ENCODE data around the gene GABRB3. TPM values are rescaled to one million over a fixed set of nuclear protein-coding genes. Genes with fewer than 3 reads are reported as not detected.

GABRB3 gene
- polyA plus RNA-seq, 1 donor (not counting 4 experiments of a cell fraction or from before 2014, with no cell fraction given), result 0.81 TPM

GRCh38 chr15:26615188-26615926 is 157.5 kb downstream of the GABRB3 start:
- dilution Hi-C loops (cut with MboI; ENCODE audit: extremely low pct_ligation_motif_present, low sequenced_read_pairs), result no loop called here
- Histone ChIP-seq H3K9me1 (ENCODE audit: control insufficient read depth, extremely low read depth, insufficient read depth, low read length) (no peaks in the 10 kb centered on the region), H3K4me3 (ENCODE audit: control insufficient read depth in 2 of 3, extremely low read depth in 1 of 3, insufficient read depth in 2 of 3, low read depth in 1 of 3, low read length in 3 of 3) (no peak overlapping the region), H3K27ac (ENCODE audit: control insufficient read depth, insufficient read depth, low read length) (no peak overlapping the region), H3K27me3 (ENCODE audit: control insufficient read depth, extremely low read depth, insufficient read depth, low read length) (no peaks in the 10 kb centered on the region), H4K20me1 (ENCODE audit: control insufficient read depth, extremely low read depth, insufficient read depth, low read length) (no peaks in the 10 kb centered on the region), H3K79me2 (ENCODE audit: control insufficient read depth, insufficient read depth, low read length) (no peaks in the 10 kb centered on the region), H3K4me1 (ENCODE audit: control insufficient read depth, extremely low read depth, insufficient read depth, low read length) (no peaks in the 10 kb centered on the region), H2AFZ (ENCODE audit: control insufficient read depth, low read length) (no peak overlapping the region), H3K36me3 (ENCODE audit: control insufficient read depth in 2 of 2, extremely low read depth in 1 of 2, insufficient read depth in 2 of 2, low read length in 2 of 2) (no peaks in the 10 kb centered on the region), H3K9me3 (ENCODE audit: control insufficient read depth, low read depth, low read length) (peaks cover 2% of the 10 kb centered on the region), H3K9ac (ENCODE audit: control insufficient read depth, extremely low read depth, insufficient read depth, low read length) (no peak overlapping the region), H3K4me2 (ENCODE audit: control insufficient read depth, extremely low read depth, insufficient read depth, low read depth, low read length) (no peak overlapping the region)
- DNase-seq (ENCODE audit: low read depth, low spot score) (no peak), FAIRE-seq (no peak)
- TF ChIP-seq CTCF (optimal IDR thresholded peaks at IDR 0.05 in 1 of 3, IDR thresholded peaks at IDR 0.05 in 1 of 3, conservative IDR thresholded peaks at IDR 0.05 in 1 of 3; ENCODE audit: extremely low read depth in 1 of 3, insufficient read depth in 2 of 3, low read length in 3 of 3), result no peak
- no peak for TF ChIP-seq EZH2 (IDR thresholded peaks at IDR 0.05; ENCODE audit: low read length)

- no peak overlapping the region for H3K4me3 ChIP-seq (ENCODE audit: control insufficient read depth in 2 of 3, extremely low read depth in 1 of 3, insufficient read depth in 2 of 3, low read depth in 1 of 3, low read length in 3 of 3)
- H3K27me3 ChIP-seq (ENCODE audit: control insufficient read depth, extremely low read depth, insufficient read depth, low read length), result no peaks in the 10 kb centered on the region
- no peak overlapping the region for H2AFZ ChIP-seq (ENCODE audit: control insufficient read depth, low read length)
- H3K4me1 ChIP-seq (ENCODE audit: control insufficient read depth, extremely low read depth, insufficient read depth, low read length), result no peaks in the 10 kb centered on the region
- TF ChIP-seq CTCF (optimal IDR thresholded peaks at IDR 0.05 in 1 of 3, IDR thresholded peaks at IDR 0.05 in 1 of 3, conservative IDR thresholded peaks at IDR 0.05 in 1 of 3; ENCODE audit: extremely low read depth in 1 of 3, insufficient read depth in 2 of 3, low read length in 3 of 3) (no peak), EZH2 (IDR thresholded peaks at IDR 0.05; ENCODE audit: low read length) (no peak)
- dilution Hi-C loops (cut with MboI; ENCODE audit: extremely low pct_ligation_motif_present, low sequenced_read_pairs), result no loop called here
- H3K79me2 ChIP-seq (ENCODE audit: control insufficient read depth, insufficient read depth, low read length), result no peaks in the 10 kb centered on the region
- peaks cover 2% of the 10 kb centered on the region for H3K9me3 ChIP-seq (ENCODE audit: control insufficient read depth, low read depth, low read length)
- no peak overlapping the region for H3K4me2 ChIP-seq (ENCODE audit: control insufficient read depth, extremely low read depth, insufficient read depth, low read depth, low read length)
- H3K9me1 ChIP-seq (ENCODE audit: control insufficient read depth, extremely low read depth, insufficient read depth, low read length), result no peaks in the 10 kb centered on the region
- H3K9ac ChIP-seq (ENCODE audit: control insufficient read depth, extremely low read depth, insufficient read depth, low read length), result no peak overlapping the region
- FAIRE-seq (no peak), DNase-seq (ENCODE audit: low read depth, low spot score) (no peak)
- no peak overlapping the region for H3K27ac ChIP-seq (ENCODE audit: control insufficient read depth, insufficient read depth, low read length)
- H4K20me1 ChIP-seq (ENCODE audit: control insufficient read depth, extremely low read depth, insufficient read depth, low read length), result no peaks in the 10 kb centered on the region
- no peaks in the 10 kb centered on the region for H3K36me3 ChIP-seq (ENCODE audit: control insufficient read depth in 2 of 2, extremely low read depth in 1 of 2, insufficient read depth in 2 of 2, low read length in 2 of 2)
Observed at GRCh38 chr15:26614734-26615133, 158.1 kb downstream of the GABRB3 start.
